Superior temporal gyrus (tissue), 1 donor: ENCODE results near the gene SETD2.
"Not testable (repeated sequence)": the region's sequence is repeated elsewhere in the genome, so short reads cannot be mapped to it uniquely, and the experiment has no call there.

Experiments
- DNase-seq: peaks from one replicate; pipeline ENCODE4 v3.0.0-alpha.2; 2016; ENCODE audit errors: extremely low spot score

SETD2 gene

GRCh38 chr3:47103619-47104018, 60.3 kb downstream of the SETD2 start:
- no peak for DNase-seq

- DNase-seq = no peak
These were observed 61.8 kb downstream of the SETD2 start for GRCh38 chr3:47102081-47102600.

- no peak for DNase-seq
These were observed 65.0 kb downstream of the SETD2 start for GRCh38 chr3:47098910-47099309.

DNA sequence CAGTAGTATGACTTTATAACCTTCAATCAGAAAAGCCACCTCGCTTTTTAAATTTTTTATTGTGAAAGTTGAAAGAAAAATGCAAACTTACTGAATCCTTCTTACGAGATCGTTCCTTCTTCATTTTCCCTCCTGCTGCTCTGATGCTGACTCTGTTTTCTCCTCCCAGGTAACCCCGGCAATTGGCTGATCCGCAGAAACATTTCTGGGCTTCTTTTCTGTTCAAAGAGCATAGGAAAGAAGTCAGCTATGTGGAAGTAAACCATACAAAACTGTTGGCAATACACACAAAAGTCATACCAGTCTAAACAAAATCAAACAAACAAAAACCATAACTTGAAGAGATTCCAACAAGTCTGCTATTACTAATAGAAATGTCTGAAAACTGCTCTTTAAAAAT, 66.0 kb downstream of the SETD2 start:
- no peak for DNase-seq

- no peak for DNase-seq
These were observed 67.0 kb downstream of the SETD2 start for GRCh38 chr3:47096959-47097358.

- DNase-seq = no peak
These were observed 71.8 kb downstream of the SETD2 start for GRCh38 chr3:47092090-47092489.

DNA sequence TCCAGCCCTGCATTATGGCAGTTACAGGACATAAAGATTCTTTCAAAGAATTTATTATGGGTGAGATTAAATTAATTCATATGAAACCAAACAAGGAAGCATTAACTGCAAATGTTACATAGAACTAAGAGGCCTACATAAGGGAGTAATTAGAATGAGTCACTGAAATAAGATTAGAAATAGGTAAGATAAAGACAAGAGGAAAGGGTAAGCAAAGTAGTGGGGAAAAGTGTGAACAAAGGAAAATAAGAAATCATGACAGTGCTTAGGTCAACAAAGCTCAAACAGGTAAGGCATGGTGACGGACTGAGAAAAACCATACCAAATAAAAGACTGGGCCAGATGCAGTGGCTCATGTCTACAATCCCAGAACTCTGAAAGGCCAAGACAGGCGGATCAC, 74.3 kb downstream of the SETD2 start:
- DNase-seq = no peak

DNA sequence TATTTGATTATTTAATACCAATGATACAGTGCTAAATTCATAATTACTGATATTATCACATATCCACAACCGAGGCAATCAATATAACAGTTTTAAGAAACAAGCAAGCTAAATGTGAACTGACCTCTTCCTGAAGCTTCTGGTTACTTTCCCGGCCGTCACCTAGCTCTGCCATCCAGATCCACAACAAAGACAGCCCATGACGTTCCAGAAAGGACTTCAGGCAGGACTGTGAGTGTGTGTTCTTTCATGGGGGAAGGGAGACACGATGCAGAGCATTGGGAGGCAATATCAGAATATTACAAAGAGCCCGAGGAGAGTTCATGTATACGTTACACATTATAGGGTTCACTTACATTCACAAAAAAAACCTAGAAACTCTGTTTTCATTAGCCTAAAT, 77.8 kb downstream of the SETD2 start:
- no peak for DNase-seq

- no peak for DNase-seq
These were observed 80.1 kb downstream of the SETD2 start for GRCh38 chr3:47083786-47084185.

GRCh38 chr3:47082519-47082918, 81.4 kb downstream of the SETD2 start:
- DNase-seq = no peak

DNA sequence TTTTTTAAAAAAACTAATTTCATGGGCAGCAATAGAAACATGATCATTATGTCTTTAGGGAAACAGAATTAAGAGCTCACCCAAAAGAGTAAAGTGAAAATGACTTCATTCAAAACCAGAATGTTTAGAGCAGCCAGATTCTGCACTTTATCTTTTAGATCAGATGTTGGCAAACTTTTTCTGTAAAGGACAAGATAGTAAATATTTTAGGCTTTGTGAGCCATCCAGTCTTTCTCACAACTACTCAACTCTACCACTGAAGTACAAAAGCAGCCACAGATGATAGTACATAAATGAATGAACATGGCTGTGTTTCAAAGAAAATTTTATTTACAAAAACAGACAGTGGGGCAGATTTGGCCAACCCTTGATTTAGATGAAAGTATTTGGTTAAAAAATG, 84.5 kb downstream of the SETD2 start:
- no peak for DNase-seq

DNA sequence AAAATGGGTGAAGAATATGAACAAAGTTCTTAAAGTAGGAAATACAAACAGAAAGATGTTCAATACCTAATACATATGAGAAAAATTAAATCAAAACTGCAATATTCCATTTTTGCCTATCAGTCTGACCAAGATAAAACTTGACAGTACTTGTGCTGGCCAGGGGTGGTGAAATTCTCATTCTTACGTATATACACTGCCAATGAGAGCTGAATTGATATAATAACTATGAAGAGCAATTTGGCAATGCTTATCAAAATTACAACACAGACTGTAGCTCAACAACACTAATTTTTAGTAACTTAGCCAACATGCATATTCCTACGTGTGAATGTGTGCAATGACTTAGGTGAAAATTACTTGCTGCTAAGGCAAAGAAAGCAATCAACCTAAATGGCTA, 90.2 kb downstream of the SETD2 start:
- DNase-seq = no peak

GRCh38 chr3:47070770-47071169, 93.1 kb downstream of the SETD2 start:
- DNase-seq = no peak

GRCh38 chr3:47066259-47066658, 97.7 kb downstream of the SETD2 start:
- DNase-seq = not testable (repeated sequence)

GRCh38 chr3:47065681-47066080, 98.2 kb downstream of the SETD2 start:
- no peak for DNase-seq

DNA sequence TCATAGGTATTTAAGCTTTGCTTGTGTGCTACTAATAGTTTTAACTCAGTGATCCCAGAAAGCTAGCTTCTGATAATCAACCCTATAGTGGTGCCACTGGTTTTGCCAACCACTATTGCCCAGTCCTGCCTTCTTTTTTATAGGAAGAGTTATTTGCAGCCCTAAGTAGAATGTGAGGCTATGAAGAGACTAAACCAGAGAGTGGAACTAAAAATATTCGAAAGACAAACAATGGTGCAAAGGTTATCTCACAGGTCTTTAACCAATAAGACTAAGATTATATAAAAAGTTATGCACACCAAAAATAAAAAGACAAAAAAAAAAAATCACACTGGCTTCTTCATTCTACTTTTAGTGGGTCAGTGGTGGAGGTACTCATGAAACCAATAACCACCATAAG, 98.9 kb downstream of the SETD2 start:
- no peak for DNase-seq

DNA sequence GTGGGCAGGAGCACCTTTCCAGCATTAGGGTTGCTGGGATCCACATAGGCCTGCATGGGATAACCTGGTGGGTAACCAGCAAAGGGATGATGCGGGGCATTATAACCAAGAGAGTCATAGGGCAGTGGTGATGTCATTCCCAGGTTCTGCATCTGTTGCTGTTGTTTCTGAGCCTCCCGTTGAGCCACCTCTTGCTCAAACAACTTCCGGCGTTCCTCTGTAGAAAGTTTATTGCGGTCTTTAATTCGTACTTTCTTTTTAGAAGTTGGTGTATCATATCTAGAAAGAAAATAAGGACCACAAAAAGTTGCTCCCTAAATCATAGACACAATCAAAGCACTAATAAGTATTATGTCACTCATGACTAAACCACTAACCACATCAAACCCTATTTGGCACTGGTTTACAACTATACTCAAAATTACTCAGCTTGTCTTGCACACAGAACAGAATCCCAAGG, 106.7 kb downstream of the SETD2 start:
- DNase-seq = no peak

DNA sequence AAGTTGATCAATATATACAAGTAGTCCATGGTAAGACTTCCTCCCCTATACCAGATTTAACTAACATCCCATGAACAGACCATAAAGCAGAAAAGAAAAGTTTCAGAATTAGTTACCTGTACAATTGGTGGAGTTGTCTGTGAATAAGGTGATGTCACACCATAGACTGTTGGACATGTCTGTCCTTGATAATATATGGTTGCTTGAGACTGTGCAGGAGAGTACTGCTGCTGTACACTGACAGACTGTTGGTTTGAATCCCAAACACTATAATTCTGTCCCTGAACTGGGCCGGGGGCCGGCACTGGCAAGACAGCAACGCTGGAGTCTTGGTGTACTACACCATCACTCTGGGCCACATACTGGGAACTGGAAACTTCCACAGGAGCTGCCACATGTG, 107.2 kb downstream of the SETD2 start:
- no peak for DNase-seq

DNA sequence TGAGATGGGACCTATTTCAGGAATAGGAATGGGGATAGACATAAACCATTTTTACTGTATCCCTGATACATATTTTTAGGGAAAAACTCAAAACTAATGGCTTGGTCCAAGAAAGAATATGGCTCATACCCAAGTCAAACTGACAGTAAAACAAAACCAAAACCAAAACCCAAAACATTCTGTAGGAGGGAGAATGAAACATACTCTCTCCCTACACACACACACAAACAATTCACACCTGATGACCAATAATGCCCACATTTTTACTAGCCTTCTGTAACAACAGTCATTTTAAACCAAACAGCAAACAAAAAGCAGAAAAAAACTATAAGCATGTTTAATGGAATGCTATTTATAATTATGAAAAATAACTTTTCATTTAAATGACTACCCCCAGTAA, 109.5 kb downstream of the SETD2 start:
- no peak for DNase-seq

DNA sequence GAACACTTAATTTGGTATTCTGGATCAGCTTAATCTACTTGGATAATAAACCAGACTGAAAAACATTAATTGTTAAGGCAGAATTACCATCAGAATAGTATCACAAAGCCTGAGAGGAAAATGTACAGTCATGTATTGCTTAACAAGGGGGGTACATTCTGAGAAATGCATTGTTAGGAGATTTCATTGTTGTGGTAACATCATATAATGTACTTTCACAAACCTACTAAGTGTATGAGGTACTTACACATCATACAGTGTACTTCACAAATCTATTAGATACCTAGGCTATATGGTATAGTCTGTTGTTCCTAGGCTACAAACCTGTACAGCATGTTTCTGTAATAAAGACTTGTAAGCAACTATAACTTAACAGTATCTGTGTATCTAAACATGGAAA, 116.2 kb downstream of the SETD2 start:
- DNase-seq = no peak

- no peak for DNase-seq
These were observed 116.8 kb downstream of the SETD2 start for GRCh38 chr3:47047069-47047468.

DNA sequence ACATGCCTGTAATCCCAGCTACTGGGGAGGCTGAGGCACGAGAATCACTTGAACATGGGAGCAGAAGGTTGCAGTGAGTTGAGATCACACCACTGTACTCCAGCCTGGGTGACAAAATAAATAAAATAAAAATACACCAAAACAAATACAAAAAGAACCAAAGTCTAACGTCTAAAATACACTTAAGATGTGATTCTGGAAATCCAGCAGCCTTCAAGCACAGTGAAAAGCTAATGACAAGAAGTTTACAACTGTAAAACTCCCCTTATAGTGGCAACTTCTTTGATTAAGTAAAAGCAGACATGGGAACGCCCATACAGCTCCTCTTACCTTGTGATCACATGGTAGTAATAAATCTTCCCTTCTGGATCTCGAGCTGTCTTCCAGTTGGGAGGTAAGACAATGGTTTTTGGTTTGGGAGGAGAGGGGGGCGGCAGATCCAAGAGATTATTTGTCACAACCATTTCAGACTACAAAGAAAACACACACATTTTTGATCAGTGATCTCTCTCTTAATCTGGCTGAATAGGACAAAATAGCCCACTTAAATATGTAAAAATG, 121.6 kb downstream of the SETD2 start:
- no peak for DNase-seq

GRCh38 chr3:47041114-47041513, 122.8 kb downstream of the SETD2 start:
- no peak for DNase-seq

GRCh38 chr3:47037302-47037701, 126.6 kb downstream of the SETD2 start:
- not testable (repeated sequence) for DNase-seq
